Head of caudate nucleus (tissue), 42 donors: ENCODE data around the gene PRPF6.

Experiments used
- DNase-seq, 42 donors: peaks; one replicate each; pipeline versions ENCODE4 v3.0.0 to v3.0.0-alpha.2; 2020 to 2021; ENCODE audit warnings: mixed read lengths in 7 of 42
- intact Hi-C: fragments of 100-400 bp; cut with DNase I; formaldehyde crosslinking; loops from one replicate; pipeline ENCODE4 v1.15.0; 2022

PRPF6 gene

DNA sequence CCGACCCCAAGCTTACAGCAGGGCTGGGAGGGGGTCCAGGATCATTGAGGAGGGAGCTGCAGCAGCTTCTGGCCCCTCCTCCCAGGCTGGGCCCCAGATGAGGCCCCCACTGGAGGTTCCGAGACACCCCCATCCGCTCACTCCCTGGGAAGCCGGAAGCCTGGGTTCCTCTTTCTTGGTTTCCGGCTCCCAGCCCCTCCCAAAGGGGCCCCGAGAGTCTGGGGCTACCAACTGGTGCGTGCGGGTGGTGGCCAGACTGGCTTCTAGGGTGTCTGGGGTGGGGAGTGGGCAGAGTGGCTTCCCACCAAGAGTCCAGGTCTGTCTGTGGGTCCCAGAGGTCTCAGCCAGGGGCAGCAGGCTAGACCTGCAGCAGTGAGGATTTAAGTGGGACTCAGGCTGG lies 96.2 kb downstream of the PRPF6 start:
- intact Hi-C loops = no loop called here
- peak in 11 of 42 donors; percentile 22 to 61 (median 53) for DNase-seq

GRCh38 chr20:64077541-64077875 lies 96.6 kb downstream of the PRPF6 start:
- intact Hi-C loops = no loop called here
- DNase-seq = no peak

- peak in 2 of 42 donors; percentile 39 to 53 for DNase-seq
- intact Hi-C loops = no loop called here
Observed at GRCh38 chr20:64077876-64078551, 97.1 kb downstream of the PRPF6 start.

GRCh38 chr20:64078934-64079272 lies 98.0 kb downstream of the PRPF6 start:
- DNase-seq = no peak
- intact Hi-C loops = no loop called here

DNA sequence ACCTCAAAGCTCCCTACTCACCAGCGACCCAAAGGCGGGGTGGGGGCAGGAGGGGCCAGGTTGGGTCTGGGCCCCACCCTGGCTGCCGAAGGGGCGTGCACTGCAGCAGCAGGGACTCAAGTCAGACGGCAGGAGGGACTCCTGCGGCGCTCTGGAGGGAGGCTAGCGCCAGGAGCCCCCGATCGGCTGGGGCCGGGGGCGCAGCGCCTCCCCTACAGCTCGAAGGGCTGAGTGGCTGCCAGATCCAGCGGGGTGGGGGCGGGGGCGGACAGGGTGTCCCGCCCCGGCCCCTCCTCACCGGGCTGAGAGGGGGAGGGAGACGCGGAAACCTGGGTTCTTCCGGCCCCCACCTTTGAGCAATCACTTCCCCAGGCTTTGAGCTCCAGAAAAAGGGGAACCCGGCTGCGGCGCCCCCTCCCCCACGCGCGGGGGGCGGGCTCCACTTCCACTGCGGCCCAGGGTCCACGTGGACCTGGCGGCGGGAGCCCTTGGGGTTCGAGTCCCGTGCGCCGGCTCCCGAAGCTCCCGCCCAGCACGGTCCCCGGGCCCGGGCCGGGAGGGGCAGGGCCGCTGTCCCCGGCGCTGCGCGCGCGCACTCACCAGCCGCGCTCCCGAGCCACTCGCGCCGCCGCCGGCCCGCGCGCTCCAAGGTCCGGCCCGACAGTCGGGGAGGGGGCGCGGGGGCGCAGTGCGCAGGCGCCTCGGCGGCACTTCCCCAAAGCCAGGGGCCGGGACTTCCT lies 98.5 kb downstream of the PRPF6 start, which contains the start of gene RGS19:
Gene RGS19, minus strand, starts transcription at position 246 of the 740 bp plus-strand sequence. CDS start 2,632 bp downstream, outside the sequence.
- peak in 36 of 42 donors; percentile 27 to 79 (median 65) for DNase-seq
- intact Hi-C loops = no loop called here

GRCh38 chr20:64080013-64080812 lies 99.3 kb downstream of the PRPF6 start, which contains the start of gene OPRL1:
TSS of gene OPRL1 (plus strand) at chr20:64080082. CDS start at chr20:64092721, 12,639 bp downstream.
- intact Hi-C loops = no loop called here
- no peak for DNase-seq

- intact Hi-C loops = no loop called here
- no peak for DNase-seq
Observed at GRCh38 chr20:64080813-64081623, 100.1 kb downstream of the PRPF6 start.

DNA sequence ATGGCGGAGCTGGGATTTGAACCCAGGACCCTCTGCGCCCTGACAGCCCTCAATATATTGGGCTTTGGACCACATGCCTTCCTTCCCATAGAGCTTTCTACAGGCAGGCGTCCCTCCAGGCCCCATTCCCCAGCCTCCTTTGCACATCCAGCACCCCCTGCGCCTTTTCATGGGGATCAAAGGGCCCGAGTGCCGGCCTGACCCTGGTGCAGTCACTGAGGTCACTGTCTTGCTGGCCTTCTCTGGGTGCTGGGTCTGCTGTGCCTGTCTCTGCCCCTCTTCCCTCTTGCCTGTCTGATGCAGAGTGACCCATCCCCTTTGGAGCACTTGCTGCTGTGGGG lies 100.7 kb downstream of the PRPF6 start:
- intact Hi-C loops = no loop called here

DNA sequence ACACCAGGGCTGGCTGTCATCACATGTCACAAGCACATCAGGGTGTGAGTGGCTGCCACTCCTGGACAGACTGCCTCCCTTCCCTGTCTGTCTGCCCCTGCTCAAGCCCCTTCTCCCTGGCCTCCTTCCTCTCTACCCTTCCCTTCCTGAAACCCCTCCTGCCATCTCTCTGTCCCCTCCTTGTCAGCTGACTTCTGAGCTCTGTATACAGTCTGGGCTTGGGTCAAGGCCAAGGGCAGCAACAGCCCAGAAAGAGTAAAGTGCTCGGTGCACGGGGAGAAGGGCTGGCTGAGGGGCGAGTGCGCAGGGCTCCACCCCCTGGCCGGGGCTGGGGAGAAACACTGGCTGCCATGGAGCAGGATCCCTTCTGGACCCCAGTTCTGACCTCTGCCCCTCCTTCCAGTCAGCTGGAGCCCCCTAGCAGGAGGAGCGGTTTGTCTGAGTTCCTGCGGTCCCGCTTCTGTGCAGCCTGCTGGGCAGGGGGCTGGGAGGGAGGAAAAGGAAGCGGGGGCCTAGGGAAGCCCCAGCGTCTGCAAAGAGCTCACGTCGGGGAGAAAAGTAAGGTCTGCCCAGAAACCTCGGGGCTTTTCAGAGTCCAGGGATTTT lies 101.3 kb downstream of the PRPF6 start:
- intact Hi-C loops = no loop called here
- no peak for DNase-seq

More for the DNA sequence above, 100.7 kb downstream of the PRPF6 start:
- no peak for DNase-seq
